ENCODE data around the gene SPRYD7.
"Not testable (repeated sequence)": the region's sequence is repeated elsewhere in the genome, so short reads cannot be mapped to it uniquely, and the experiment has no call there.

The SPRYD7 gene, protein sequence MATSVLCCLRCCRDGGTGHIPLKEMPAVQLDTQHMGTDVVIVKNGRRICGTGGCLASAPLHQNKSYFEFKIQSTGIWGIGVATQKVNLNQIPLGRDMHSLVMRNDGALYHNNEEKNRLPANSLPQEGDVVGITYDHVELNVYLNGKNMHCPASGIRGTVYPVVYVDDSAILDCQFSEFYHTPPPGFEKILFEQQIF

DNA sequence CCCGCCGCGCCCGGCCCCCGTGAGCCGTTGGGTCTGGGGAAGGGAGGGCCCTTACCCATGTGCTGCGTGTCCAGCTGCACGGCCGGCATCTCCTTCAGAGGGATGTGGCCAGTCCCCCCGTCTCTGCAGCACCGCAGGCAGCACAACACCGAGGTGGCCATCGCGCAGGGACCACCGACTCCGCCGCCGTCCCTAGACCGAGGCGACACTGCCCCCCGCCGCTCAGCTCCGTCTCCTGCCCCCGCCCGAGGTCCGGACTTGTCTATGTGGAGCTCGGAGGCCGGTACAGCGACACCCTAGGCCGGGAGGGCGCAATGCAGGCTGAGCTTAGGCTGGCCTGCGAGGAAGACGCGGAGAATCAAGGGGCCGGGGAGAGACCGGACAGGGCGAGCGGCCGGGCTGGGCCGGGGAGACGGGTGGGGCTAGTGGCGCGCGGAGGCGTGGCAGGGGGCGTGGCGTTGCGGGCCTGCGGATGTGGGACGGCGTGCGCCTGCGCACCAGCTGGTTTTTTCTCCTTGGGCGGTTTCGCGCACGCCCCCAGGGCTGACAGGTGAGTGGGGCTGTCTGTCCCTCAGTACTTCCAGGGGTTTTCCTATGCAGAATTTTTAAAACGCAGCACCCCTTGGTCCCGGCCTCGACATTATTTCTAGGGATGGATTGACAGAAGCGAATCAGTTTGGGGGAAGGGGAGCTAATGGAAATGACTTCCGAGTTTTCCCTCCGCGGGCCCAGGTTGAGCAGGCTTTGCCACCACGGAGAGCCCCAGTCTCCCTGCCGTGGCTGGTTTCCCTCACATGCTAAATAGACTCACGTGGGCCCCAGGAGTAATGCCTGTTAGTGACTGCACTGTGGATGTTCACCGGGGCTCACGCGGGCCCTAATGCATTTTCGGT, at the start of gene SPRYD7:
Gene SPRYD7 (minus strand): TSS at position 266 of the 893 bp plus-strand sequence. CDS start 105 bp downstream, at position 161.
- DNase-seq (ENCODE audit: low read depth) = peak; percentile 95

DNA sequence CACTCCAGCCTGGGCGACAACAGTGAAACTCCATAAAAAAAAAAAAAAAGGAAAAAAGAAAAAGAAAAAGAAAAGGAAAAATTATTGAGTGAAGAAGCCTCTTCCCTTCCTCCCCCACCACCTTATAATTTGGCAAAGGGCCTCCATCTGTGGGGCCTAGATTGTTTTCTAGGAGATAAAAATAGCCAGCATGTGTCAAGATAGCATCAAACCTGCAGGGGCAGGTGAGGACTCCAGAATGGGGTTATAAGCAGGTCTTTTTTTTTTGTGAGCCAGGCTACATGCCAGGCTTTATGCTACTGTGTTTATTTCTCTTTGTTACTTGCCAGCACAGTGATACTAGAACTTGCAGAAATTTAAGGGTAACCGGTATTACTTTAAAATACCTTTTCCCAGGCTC, 49.0 kb upstream of the SPRYD7 start:
- DNase-seq (ENCODE audit: low read depth) = no peak

- no peak for DNase-seq (ENCODE audit: low read depth)
These were observed 44.1 kb upstream of the SPRYD7 start for GRCh38 chr13:49980266-49980665.

DNA sequence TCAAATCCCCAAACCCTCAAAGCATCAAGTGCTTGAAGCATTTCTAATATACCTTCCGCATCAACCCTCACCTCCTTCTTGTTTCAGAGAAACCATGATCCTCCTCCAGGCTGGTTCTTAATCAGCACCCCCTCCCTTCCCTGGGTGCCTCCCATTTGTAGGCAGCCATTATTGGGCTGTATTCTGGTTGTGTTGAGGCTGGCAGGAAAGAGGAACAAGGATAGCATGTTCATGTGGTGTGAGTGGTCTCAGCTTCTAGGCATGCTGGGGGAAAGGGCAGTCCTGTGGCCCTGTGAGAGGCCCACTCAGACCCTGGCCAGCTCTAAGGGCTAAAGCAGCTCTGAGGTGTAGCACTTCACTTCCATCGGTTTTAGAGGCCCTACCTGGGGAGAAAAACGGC, 41.9 kb upstream of the SPRYD7 start:
- no peak for DNase-seq (ENCODE audit: low read depth)

DNA sequence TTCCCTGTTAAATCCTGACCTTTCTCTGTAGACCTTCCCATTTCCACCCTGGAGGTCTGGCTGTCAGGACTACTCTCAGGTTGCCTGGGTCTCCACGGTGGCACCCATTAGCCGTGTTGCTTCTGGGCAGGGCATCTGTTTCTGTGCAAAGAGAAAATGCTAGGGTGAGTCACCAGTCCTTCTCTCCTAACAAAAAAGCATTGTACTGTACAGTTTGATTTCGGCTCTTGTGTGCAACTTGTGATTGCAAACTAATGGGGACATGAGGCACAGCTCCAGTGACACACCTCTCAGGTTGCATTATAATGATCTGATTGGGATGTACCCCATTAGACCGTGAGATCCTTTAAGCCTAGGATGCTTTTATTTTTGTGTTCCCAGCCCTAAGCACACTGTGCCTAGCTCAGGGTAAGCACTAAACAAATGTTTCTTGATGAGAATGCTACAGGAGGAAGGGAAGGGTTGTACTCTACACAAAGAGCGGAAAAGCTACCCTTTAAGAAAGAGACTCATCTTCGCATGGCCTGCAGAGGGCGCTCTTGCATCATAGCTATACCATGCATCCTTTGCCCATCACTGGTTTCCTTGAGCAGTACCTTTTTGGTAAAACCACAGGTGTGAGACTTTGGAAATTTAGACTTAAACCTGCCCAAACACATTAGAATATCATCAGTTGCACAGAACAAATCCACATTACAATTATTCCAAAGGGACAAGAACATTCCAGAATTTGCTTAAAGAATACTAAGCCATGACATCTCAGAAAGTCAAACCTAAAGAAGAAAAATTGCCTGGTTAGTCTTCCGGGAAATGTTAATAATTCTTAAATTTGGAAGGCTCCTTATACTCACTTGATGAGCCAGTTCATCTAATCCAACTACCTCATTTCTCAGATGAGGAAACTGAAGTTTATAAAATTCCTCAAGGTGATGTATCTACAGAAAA, 40.4 kb upstream of the SPRYD7 start:
- DNase-seq (ENCODE audit: low read depth) = peak; percentile 45

DNA sequence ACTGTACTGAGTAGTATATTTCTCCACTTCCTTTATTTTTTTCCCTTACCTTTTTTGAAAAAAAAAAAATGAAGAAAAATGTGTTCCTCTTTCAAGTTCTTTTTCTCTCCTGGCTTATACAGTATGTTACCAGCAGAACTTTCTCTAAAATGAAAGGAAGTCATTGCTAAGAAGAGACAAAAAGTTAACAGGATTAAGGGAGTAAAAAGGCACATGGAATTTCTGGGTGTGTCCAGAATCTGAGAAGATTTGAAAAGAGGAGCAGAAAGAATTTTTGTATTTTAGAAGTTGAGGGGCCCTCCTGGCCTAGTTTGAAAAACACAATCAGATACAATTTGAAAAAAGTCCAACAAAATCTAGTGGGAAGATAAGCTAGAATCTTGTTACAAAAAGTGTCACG, 39.7 kb upstream of the SPRYD7 start:
- DNase-seq (ENCODE audit: low read depth) = no peak

DNA sequence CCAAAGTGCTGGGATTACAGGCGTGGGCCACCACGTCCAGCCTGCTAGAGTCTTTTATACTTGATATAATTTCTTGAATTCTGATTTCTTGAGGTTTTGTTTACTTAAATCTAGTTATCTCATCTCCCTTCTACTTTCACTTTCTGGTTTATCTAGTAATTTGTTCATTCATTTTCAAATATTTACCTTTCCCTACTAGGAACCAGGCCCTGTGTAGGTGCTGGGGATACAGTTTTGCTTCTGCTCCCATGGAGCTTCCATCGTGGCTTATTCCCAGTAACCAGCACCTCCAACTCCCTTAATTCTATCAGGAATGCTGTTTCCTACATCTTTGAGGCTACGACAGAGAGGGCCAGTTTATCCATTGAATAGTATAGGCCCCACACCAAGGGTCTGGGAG, 36.6 kb upstream of the SPRYD7 start:
- no peak for DNase-seq (ENCODE audit: low read depth)

GRCh38 chr13:49967456-49967855, 31.3 kb upstream of the SPRYD7 start:
- DNase-seq (ENCODE audit: low read depth) = no peak

- DNase-seq (ENCODE audit: low read depth) = no peak
These were observed 22.2 kb upstream of the SPRYD7 start for GRCh38 chr13:49958321-49958720.

DNA sequence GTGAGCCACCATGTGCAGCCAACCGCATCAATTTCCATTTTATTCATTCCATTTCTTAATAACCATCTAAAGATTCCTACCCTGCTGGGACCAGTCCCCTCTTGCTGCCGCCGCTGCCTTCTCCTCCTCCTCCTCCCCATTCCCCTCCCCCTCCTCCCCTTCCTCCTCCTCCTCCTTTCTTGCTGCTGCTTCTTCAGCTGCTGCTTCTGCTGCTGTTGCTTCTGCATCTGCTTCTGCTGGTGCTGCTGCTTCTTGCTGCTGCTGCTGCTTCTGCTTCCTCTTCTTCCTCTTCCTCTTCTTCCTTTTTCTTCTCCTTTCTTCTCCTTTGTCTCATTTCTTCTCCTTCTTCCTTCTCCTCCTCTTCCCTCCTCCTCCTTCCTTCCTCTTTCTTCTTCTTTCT, 20.0 kb upstream of the SPRYD7 start:
- no peak for DNase-seq (ENCODE audit: low read depth)

- no peak for DNase-seq (ENCODE audit: low read depth)
These were observed 18.7 kb upstream of the SPRYD7 start for GRCh38 chr13:49954674-49955455.

DNA sequence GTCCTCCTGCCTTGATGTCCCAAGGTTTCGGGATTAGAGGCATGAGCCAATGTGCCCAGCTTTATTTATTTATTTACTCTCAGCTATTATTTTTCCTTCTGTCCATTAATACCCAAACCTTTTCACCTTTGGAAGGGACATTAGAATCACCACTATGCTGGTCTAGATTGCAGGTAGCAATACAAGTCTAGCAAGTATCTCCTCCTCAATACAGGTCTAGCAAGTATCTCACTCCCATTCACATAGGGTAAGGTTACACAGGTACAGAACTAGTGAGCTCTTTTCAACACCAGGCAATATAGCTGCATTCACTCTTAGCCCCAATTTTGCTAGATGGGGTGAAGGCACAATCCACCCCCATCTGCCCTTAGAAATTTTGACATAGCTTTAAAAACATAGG, 17.4 kb upstream of the SPRYD7 start:
- no peak for DNase-seq (ENCODE audit: low read depth)

GRCh38 chr13:49951754-49952535, 15.8 kb upstream of the SPRYD7 start:
- DNase-seq (ENCODE audit: low read depth) = no peak

GRCh38 chr13:49948777-49949270, 12.7 kb upstream of the SPRYD7 start:
- not testable (repeated sequence) for DNase-seq (ENCODE audit: low read depth)

- no peak for DNase-seq (ENCODE audit: low read depth)
These were observed 3.2 kb upstream of the SPRYD7 start for GRCh38 chr13:49939321-49939720.

DNA sequence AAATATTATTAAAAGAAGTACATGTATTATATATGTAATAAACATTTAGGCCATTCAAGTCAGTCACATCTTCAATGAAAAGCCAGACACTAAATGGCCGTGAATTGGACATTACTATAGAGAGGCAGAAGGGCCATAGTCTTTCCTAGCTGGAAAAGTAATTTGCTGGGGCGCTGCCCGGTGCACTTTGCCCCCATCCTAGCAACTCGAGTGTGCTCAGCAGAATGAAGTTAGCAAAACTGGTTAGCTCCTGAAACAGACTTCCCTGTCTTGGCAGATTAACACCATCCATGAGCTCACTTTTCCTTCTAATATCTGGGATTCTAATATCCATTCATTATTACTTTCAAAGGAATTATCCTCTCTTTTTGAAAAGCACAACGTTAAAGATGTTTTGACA, 2.8 kb upstream of the SPRYD7 start:
- DNase-seq (ENCODE audit: low read depth) = no peak

- DNase-seq (ENCODE audit: low read depth) = no peak
These were observed 2.2 kb upstream of the SPRYD7 start for GRCh38 chr13:49938314-49938713.

- DNase-seq (ENCODE audit: low read depth) = no peak
These were observed 781 bp upstream of the SPRYD7 start for GRCh38 chr13:49936968-49937273.

- peak; percentile 30 for DNase-seq (ENCODE audit: low read depth)
These were observed 717 bp downstream of the SPRYD7 start for GRCh38 chr13:49935171-49936074.

GRCh38 chr13:49933511-49933910, 2.6 kb downstream of the SPRYD7 start:
- no peak for DNase-seq (ENCODE audit: low read depth)
